GM12873 (cell line): Measurements from ENCODE around the gene LMF1.

Experiments used
- TF ChIP-seq, protein P1 (sequence below): IDR thresholded peaks from 2 replicates; pipeline ENCODE4 v1.5.1; 2012; ENCODE audit warnings: low read depth, mild to moderate bottlenecking, moderate library complexity, low read length, control low read depth; ENCODE audit not compliant: insufficient read depth; ENCODE audit errors: missing control alignments

Gene LMF1

GRCh38 chr16:878072-878784 lies 92.6 kb downstream of the LMF1 start:
- TF ChIP-seq, protein P1, sequence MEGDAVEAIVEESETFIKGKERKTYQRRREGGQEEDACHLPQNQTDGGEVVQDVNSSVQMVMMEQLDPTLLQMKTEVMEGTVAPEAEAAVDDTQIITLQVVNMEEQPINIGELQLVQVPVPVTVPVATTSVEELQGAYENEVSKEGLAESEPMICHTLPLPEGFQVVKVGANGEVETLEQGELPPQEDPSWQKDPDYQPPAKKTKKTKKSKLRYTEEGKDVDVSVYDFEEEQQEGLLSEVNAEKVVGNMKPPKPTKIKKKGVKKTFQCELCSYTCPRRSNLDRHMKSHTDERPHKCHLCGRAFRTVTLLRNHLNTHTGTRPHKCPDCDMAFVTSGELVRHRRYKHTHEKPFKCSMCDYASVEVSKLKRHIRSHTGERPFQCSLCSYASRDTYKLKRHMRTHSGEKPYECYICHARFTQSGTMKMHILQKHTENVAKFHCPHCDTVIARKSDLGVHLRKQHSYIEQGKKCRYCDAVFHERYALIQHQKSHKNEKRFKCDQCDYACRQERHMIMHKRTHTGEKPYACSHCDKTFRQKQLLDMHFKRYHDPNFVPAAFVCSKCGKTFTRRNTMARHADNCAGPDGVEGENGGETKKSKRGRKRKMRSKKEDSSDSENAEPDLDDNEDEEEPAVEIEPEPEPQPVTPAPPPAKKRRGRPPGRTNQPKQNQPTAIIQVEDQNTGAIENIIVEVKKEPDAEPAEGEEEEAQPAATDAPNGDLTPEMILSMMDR = no peak

- TF ChIP-seq, protein P1 = no peak
Measured at GRCh38 chr16:877242-878071, 93.3 kb downstream of the LMF1 start.

DNA sequence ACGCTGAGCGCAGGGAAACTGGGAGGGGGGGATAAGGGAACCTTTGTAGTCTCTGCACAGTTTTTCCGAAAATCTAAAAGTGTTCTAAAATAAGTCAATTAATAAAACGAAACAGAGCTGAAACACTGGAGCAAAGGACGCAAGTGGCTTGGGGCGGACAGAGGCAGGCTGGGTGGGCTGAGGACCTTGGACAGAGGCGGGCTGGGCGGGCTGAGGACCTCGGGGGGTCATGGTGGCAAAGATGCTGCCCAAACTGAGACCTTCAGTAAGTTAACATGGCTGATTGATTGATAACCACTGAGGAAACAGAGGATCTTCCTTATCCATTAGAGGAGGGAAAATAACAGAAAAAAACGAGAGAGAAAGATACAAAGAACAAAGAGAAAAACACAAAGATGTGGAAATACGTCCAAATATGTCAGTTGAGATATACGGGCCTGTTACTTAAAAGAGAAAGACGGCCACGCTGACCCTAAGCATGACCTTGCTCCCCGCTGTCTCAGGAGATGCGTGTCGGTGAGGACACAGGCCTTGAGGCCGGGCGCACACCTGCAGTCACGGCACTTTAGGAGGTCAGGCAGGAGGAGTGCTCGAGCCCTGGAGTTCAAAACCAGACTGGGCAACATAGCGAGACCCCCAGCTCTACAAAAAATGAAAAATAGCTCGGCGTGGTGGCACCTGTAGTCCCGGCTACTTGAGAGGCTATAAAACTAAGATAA lies 94.1 kb downstream of the LMF1 start:
- TF ChIP-seq, protein P1 = no peak

DNA sequence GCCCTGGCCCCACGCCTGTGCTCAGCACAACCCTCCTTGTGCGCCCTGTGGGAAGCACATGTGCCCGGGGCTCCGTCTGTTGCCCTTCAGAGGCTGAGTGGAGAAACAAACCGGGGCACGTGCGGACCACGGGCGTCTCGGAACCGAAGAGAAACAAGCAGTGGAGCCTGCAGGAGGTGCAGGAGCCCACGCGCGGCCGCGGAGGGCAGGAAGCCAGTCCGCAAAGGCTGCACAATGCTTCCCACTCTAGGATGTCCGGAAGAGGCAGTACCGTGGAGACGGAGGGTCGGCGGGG lies 94.8 kb downstream of the LMF1 start:
- TF ChIP-seq, protein P1 = no peak

GRCh38 chr16:875182-876040 lies 95.4 kb downstream of the LMF1 start:
- TF ChIP-seq, protein P1 = no peak

GRCh38 chr16:874366-875181 lies 96.2 kb downstream of the LMF1 start:
- TF ChIP-seq, protein P1 = no peak
